OCI-LY3 (cell line): ENCODE results near the gene MAPKAPK2.

Source experiments
- H2AFZ ChIP-seq: fragments of 200-600, 300-600 bp; shearing (Covaris generic); 2 replicates; pipeline ENCODE4 v1.6.0; 2014; ENCODE audit warnings: antibody characterized with exemption, low read depth, low read length
- H3K27ac ChIP-seq: fragments of 200-600, 300-600 bp; sonication (generic); 2 replicates; pipeline ENCODE4 v1.5.1; 2014; ENCODE audit warnings: mild to moderate bottlenecking, low read length, moderate library complexity, mixed read lengths
- H3K27me3 ChIP-seq: fragments of 200-600, 300-600 bp; sonication (generic); 2 replicates; pipeline ENCODE4 v1.6.1; 2014; ENCODE audit warnings: low read depth, low read length, mixed read lengths
- H3K36me3 ChIP-seq: fragments of 200-600, 300-600 bp; sonication (generic); replicated peaks from 2 replicates; pipeline ENCODE3; 2014; ENCODE audit warnings: low read depth, low read length, mixed read lengths
- H3K4me1 ChIP-seq: fragments of 300-600, 200-600 bp; sonication (generic); 2 replicates; pipeline ENCODE4 v1.6.1; 2014; ENCODE audit warnings: low read length, mixed read lengths
- H3K4me2 ChIP-seq: fragments of 200-600, 300-600 bp; sonication (generic); 2 replicates; pipeline ENCODE4 v1.6.1; 2014; ENCODE audit warnings: low read length, mixed read lengths
- H3K4me3 ChIP-seq: fragments of 300-600, 200-600 bp; sonication (generic); 2 replicates; pipeline ENCODE4 v1.5.1; 2014; ENCODE audit warnings: antibody characterized with exemption, mild to moderate bottlenecking, low read length, moderate library complexity
- H3K79me2 ChIP-seq: fragments of 300-600, 200-600 bp; shearing (Covaris generic); 2 replicates; pipeline ENCODE4 v1.6.1; 2014; ENCODE audit warnings: mild to moderate bottlenecking, low read length, mixed read lengths
- H3K9ac ChIP-seq: fragments of 300-600, 200-600 bp; shearing (Covaris generic); 2 replicates; pipeline ENCODE4 v1.6.0; 2014; ENCODE audit warnings: mild to moderate bottlenecking, low read length, moderate library complexity
- H3K9me3 ChIP-seq: fragments of 200-600, 300-600 bp; shearing (Covaris generic); 2 replicates; pipeline ENCODE4 v1.6.1; 2014; ENCODE audit warnings: low read length, mixed read lengths; ENCODE audit not compliant: insufficient read depth
- H4K20me1 ChIP-seq: fragments of 200-600, 300-600 bp; sonication (generic); 2 replicates; pipeline ENCODE4 v1.6.1; 2016; ENCODE audit warnings: low read length, mixed read lengths; ENCODE audit not compliant: insufficient read depth
- EZH2phosphoT487 ChIP-seq: fragments of 200-600 bp; shearing (Covaris generic); IDR thresholded peaks from 2 replicates; pipeline ENCODE4 v1.6.1; 2018; ENCODE audit warnings: antibody characterized with exemption, mixed run types, low read depth
- TF ChIP-seq, protein P1 (sequence below): fragments of 200-600, 300-600 bp; sonication (generic); IDR thresholded peaks from 2 replicates; pipeline ENCODE4 v1.5.1; 2014; ENCODE audit warnings: antibody characterized with exemption, low read length, low read depth

Gene MAPKAPK2

DNA sequence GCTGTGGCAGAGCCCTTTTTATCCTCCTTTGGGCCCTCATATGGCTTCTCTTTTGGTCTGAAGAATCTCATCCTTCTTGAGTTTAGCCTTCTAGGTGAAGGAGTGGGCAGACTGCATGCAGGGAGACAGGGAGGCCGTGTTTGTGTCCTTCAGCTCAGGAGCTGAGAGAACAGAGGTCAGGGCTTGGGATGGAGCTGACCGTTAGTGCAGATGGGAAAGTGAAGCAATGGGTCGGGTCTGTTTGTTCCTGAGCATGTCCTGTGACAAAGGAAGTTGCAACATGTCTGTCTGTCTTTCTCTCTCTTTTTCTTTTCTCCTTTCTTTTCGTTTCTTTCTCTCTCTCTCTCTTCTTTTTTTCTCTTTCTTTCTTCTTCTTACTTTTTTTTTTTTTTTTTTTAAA lies 14.9 kb downstream of the MAPKAPK2 start:
- Histone ChIP-seq H3K79me2 (peaks cover 96% of the 10 kb centered on the region), H3K9me3 (no peaks in the 10 kb centered on the region), H3K4me3 (no peak overlapping the region), H4K20me1 (peaks cover 98% of the 10 kb centered on the region), H3K36me3 (peaks cover 34% of the 10 kb centered on the region), H3K9ac (no peak overlapping the region), H3K27ac (no peak overlapping the region), H3K4me1 (peaks cover 36% of the 10 kb centered on the region), H2AFZ (no peak overlapping the region), H3K4me2 (no peak overlapping the region), H3K27me3 (no peaks in the 10 kb centered on the region)
- TF ChIP-seq EZH2phosphoT487, result no peak
- TF ChIP-seq, protein P1, sequence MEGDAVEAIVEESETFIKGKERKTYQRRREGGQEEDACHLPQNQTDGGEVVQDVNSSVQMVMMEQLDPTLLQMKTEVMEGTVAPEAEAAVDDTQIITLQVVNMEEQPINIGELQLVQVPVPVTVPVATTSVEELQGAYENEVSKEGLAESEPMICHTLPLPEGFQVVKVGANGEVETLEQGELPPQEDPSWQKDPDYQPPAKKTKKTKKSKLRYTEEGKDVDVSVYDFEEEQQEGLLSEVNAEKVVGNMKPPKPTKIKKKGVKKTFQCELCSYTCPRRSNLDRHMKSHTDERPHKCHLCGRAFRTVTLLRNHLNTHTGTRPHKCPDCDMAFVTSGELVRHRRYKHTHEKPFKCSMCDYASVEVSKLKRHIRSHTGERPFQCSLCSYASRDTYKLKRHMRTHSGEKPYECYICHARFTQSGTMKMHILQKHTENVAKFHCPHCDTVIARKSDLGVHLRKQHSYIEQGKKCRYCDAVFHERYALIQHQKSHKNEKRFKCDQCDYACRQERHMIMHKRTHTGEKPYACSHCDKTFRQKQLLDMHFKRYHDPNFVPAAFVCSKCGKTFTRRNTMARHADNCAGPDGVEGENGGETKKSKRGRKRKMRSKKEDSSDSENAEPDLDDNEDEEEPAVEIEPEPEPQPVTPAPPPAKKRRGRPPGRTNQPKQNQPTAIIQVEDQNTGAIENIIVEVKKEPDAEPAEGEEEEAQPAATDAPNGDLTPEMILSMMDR, result no peak

DNA sequence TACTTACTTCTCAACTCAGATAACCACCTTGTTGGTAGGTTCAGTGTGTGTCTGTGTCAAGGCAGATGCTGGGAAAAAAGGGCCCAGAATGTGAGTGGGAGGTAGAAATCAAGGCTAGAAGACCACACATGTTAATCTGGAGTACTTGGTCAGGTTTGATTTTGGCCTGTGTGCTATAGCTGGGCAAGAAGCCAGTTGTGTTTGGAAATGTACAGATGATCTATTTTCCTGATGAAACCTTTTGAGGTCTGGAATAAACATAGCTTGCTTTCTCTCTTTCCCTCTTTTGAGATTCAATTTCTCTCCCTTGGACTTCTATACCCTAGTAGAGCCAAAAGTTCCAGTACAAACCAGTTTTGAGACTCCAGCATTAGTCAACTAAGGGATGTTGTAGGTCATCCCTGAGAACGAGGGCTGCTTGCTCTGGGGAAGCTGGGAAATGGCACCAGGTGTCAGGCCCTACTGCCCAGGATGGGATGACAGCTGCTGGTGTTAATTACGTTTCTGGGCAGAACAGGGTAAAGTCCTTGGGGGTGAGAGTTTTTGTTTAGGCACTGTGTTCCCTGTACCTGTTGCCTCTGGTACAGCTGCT lies 15.8 kb downstream of the MAPKAPK2 start:
- TF ChIP-seq, protein P1, result no peak
- TF ChIP-seq EZH2phosphoT487, result no peak
- no peak overlapping the region for H3K9ac ChIP-seq
- no peak overlapping the region for H2AFZ ChIP-seq
- no peaks in the 10 kb centered on the region for H3K9me3 ChIP-seq
- H3K79me2 ChIP-seq, result peaks cover 96% of the 10 kb centered on the region
- peaks cover 29% of the 10 kb centered on the region for H3K36me3 ChIP-seq
- peaks cover 43% of the 10 kb centered on the region for H3K4me1 ChIP-seq
- no peaks in the 10 kb centered on the region for H3K27me3 ChIP-seq
- H3K27ac ChIP-seq, result no peak overlapping the region
- H4K20me1 ChIP-seq, result peaks cover 98% of the 10 kb centered on the region
- no peak overlapping the region for H3K4me3 ChIP-seq
- no peak overlapping the region for H3K4me2 ChIP-seq

DNA sequence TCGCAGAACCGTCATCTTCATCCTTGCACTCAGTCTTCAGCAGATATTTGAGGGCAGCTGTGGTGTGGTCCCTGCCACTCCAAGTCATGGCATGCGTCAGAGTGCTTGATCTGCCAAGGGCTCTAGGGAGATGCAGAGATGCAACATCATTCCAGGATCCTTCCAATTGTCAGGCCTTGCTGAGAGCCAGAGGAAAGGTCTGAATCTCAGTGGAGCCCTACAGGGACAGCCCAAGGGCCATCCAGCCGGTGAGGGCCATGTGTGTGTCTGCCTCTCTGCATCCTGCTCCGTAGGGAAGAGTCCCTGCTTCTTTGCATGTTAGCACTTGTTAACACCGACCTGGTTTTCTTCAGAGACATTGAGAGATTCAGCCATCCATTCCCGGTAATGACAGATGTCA lies 17.6 kb downstream of the MAPKAPK2 start:
- H4K20me1 ChIP-seq, result peaks cover 98% of the 10 kb centered on the region
- H3K4me1 ChIP-seq, result peaks cover 45% of the 10 kb centered on the region

DNA sequence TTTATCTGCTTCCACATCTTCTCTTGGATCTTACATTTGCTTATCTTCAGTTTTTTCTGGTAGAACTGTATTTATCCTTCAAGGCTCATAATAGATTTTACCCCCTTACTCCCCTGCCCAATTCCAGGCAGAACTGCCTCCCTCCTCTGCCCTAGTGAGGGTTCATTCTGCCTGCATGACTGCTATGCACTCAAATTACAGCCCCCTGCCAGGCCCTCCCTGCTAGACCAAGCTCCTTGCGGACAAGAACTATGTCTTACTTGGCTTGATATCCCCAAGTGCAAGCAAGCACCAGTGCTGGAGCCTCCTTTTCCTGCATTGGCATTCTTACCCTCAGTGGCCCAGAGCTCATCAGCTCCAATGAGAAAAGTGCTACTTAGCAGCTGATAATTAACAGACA lies 18.1 kb downstream of the MAPKAPK2 start:
- no peak overlapping the region for H3K4me3 ChIP-seq
- H3K4me2 ChIP-seq, result no peak overlapping the region
- peaks cover 11% of the 10 kb centered on the region for H3K36me3 ChIP-seq
- peaks cover 98% of the 10 kb centered on the region for H4K20me1 ChIP-seq
- H3K9me3 ChIP-seq, result no peaks in the 10 kb centered on the region
- no peak overlapping the region for H3K27ac ChIP-seq
- no peak overlapping the region for H3K9ac ChIP-seq
- peaks cover 95% of the 10 kb centered on the region for H3K79me2 ChIP-seq
- H3K4me1 ChIP-seq, result peaks cover 50% of the 10 kb centered on the region
- H3K27me3 ChIP-seq, result no peaks in the 10 kb centered on the region
- TF ChIP-seq, protein P1, result no peak
- no peak for TF ChIP-seq EZH2phosphoT487
- no peak overlapping the region for H2AFZ ChIP-seq

More for the DNA sequence above, 17.6 kb downstream of the MAPKAPK2 start:
- no peak overlapping the region for H2AFZ ChIP-seq
- no peak overlapping the region for H3K27ac ChIP-seq
- no peaks in the 10 kb centered on the region for H3K27me3 ChIP-seq
- TF ChIP-seq EZH2phosphoT487, result no peak
- TF ChIP-seq, protein P1, result no peak
- H3K36me3 ChIP-seq, result peaks cover 15% of the 10 kb centered on the region
- no peak overlapping the region for H3K4me3 ChIP-seq
- H3K79me2 ChIP-seq, result peaks cover 95% of the 10 kb centered on the region
- H3K9me3 ChIP-seq, result no peaks in the 10 kb centered on the region
- no peak overlapping the region for H3K4me2 ChIP-seq
- no peak overlapping the region for H3K9ac ChIP-seq
